22Rv1 (cell line): ENCODE results near the gene IRF1.

ENCODE experiments used
- H3K27ac ChIP-seq: fragments of 450-650 bp; 2 replicates; pipeline ENCODE4 v1.5.1; 2017
- ZFX ChIP-seq: fragments of 450-650 bp; IDR thresholded peaks from 2 replicates; pipeline ENCODE4 v1.6.1; 2017; ENCODE audit warnings: antibody characterized with exemption, borderline replicate concordance
- TF ChIP-seq, protein P1 (sequence below): fragments of 450-650 bp; IDR thresholded peaks from 2 replicates; pipeline ENCODE4 v1.5.1; 2017; ENCODE audit warnings: mild to moderate bottlenecking

The IRF1 gene

DNA sequence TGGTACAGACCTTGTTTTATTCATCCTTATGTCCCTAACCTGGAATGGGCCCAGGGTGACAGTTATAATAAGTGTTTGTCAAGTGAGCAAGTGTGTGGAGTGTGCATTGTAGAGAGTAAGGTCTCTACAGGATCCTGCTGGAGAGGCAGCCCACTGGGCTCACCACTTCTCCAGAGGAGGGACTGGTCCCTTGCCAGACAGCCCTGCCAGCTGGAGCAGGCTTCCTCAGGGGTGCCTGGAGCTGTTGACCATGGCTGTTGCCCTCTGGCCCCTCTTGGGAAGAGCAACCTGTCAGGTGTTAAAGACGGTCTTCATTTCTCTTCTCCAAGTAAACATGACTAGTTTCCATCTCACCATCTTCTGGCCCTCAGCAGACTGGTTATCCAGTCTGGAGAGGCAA lies 20.0 kb downstream of the IRF1 start:
- TF ChIP-seq ZFX = no peak
- TF ChIP-seq, protein P1, sequence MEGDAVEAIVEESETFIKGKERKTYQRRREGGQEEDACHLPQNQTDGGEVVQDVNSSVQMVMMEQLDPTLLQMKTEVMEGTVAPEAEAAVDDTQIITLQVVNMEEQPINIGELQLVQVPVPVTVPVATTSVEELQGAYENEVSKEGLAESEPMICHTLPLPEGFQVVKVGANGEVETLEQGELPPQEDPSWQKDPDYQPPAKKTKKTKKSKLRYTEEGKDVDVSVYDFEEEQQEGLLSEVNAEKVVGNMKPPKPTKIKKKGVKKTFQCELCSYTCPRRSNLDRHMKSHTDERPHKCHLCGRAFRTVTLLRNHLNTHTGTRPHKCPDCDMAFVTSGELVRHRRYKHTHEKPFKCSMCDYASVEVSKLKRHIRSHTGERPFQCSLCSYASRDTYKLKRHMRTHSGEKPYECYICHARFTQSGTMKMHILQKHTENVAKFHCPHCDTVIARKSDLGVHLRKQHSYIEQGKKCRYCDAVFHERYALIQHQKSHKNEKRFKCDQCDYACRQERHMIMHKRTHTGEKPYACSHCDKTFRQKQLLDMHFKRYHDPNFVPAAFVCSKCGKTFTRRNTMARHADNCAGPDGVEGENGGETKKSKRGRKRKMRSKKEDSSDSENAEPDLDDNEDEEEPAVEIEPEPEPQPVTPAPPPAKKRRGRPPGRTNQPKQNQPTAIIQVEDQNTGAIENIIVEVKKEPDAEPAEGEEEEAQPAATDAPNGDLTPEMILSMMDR = no peak

DNA sequence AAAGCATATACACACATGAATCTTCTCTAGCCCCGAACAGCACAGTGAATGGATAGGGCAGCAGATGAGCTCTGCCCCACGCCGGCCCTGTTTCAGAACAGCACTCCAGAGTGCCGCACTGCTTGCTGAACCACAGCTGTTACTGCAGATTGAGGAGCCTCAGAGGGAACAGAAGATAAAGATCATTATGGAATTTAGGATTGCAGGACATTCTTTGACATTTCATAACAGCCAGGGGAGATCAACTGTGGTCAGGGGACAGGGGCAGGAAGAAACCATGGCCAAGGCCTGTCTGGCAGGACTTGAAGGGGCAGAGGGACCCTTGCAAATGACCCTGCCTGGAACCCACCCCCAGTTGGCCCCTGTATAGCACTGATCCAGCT lies 20.6 kb downstream of the IRF1 start:
- TF ChIP-seq, protein P1 = no peak; the same call in 1 of the 2 replicates
- no peak overlapping the region for H3K27ac ChIP-seq

More for the DNA sequence above, 20.0 kb downstream of the IRF1 start:
- H3K27ac ChIP-seq = no peak overlapping the region

DNA sequence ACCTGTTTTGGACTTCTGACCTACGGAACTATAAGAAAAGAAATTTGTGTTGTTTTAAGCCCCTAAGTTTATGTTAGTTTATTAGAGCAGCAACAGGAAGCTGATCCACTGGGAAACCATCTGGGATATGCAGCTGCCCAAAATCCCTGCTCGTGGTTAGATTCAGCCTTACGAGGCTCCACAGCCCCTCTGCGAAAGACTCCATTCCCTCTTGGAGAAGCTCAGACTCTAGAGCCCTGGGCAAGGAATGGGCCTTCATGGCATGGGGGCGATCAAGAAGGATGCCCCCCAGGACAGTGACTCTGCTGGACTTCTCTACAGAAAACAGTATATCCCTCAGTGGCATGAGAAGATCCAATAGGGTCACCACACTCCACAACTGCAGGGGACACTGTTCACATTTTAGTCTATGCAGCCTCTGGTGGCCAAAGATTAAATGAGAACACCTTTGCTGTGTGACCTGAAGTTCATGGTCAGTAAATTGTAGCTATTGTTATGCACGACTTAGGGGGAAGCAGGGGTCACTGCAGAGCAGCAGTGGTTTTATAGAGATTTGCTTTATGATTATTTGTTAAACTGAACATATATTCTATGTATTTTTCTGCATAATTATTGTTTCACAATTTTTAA lies 21.1 kb downstream of the IRF1 start:
- no peak for TF ChIP-seq ZFX
- TF ChIP-seq, protein P1 = no peak; the same call in 1 of the 2 replicates
- no peak overlapping the region for H3K27ac ChIP-seq

DNA sequence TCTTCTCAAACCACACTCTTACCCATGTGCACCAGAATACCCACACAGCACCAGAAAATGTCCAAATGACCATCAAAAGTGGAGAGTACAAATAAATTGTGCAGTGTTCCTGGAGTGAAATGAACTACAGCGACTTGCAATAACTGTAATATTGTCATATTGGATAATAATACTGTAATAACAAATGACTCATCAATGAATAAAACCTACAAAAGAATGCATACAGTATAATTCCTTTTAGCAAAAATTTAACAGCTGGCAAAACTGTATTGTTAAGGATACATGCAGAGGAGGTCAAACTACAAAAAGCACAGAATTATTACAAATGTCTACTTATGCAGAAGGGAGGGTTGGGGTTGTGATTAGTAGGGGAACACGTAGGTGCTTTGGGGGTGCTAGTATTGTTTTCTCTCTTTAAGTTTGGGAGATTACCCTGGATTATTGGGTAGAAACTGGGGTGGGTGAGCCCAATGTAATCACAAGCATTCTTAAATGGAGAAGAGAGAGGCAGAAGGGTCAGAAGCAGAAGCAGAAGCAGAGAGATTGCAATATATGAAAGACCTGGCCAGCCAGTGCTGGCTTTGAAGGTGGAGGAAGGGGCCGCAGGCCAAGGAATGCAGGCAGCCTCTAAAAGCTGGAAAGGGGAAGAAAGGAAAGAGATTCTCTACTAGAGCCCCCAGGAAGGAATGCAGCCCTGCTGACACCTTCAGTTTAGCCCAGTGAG lies 21.8 kb downstream of the IRF1 start:
- H3K27ac ChIP-seq = no peak overlapping the region
- TF ChIP-seq, protein P1 = no peak
- TF ChIP-seq ZFX = no peak

DNA sequence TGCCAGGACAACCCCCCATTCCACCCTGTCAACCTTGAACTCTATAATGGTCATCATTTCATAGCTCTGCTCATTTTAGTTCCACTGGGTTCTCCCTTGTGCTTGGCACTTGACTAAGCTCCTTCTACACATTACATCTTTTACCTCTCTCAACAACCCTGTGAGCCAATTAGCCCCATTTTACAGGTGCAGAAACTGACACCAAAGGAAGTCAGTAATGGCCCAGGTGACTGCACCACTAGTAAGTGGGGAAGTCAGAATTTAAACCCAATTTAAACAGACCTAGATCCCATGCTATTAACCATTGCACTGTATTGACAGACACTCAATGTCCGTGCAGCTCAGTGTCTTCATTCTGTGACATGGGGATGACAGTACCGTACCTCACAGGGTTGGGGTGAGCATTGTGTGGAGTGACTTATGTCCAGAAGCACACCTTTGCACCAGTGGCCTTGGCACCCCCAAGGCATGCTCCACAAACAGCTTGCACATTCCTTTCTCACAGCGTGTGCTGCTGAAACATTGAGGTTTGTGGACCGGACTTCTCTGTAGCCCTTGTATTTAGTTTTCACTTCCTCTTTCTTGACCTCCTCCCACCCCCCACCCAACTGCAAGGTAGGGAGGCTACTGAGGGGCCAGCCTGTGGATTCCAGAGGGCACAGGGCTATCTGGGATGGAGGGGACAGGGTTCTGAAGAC lies 23.1 kb downstream of the IRF1 start:
- H3K27ac ChIP-seq = no peak overlapping the region
- TF ChIP-seq, protein P1 = no peak
- no peak for TF ChIP-seq ZFX

- no peak overlapping the region for H3K27ac ChIP-seq
- TF ChIP-seq ZFX = no peak
- TF ChIP-seq, protein P1 = no peak
These were observed 23.9 kb downstream of the IRF1 start for GRCh38 chr5:132466433-132467286.
